Measurements from ENCODE around the gene NAALADL2. TPM values are rescaled to one million over a fixed set of nuclear protein-coding genes. Genes with fewer than 3 reads are reported as not detected.

Gene NAALADL2
- total and polyA plus RNA-seq, 9 of the 15 experiments (the other 6 are each of a cell fraction or from before 2014, with no cell fraction given): 0.29 to 1.1 (median 0.79) TPM; not detected in 1

GRCh38 chr3:175224051-175224450 is 364.9 kb downstream of the NAALADL2 start (continued):
- no peak for TF ChIP-seq RERE (CRISPR knock-in tag; IDR thresholded peaks at IDR 0.05; ENCODE audit: borderline replicate concordance)

GRCh38 chr3:175226444-175226843 is 367.3 kb downstream of the NAALADL2 start:
- ChIA-PET CTCF (ENCODE audit: low intra/inter-chr PET ratio) (no interaction called here), POLR2A (no interaction called here)
- Histone ChIP-seq H4K20me1 (replicated peaks; ENCODE audit: control insufficient read depth, insufficient read depth, low read length) (no peaks in the 10 kb centered on the region), H2AFZ (ENCODE audit: low read depth, low read length) (no peak overlapping the region), H3K27ac (ENCODE audit: extremely low read depth, low read depth, low read length) (no peak overlapping the region), H3K9ac (ENCODE audit: insufficient read depth in 1 of 2, low read depth in 2 of 2, low read length in 2 of 2) (no peak overlapping the region), H3K79me2 (ENCODE audit: control insufficient read depth, insufficient read depth, low read length) (no peaks in the 10 kb centered on the region), H3K4me2 (ENCODE audit: insufficient read depth, low read length) (no peak overlapping the region), H3K27me3 (ENCODE audit: control insufficient read depth in 2 of 2, insufficient read depth in 2 of 2, low read length in 2 of 2) (no peaks in the 10 kb centered on the region), H3K9me1 (ENCODE audit: control insufficient read depth, insufficient read depth, low read length) (no peaks in the 10 kb centered on the region), H3K36me3 (ENCODE audit: control insufficient read depth, insufficient read depth, low read length) (no peaks in the 10 kb centered on the region), H3K4me1 (replicated peaks in 1 of 2; ENCODE audit: control insufficient read depth in 2 of 2, insufficient read depth in 2 of 2, low read length in 2 of 2) (no peaks in the 10 kb centered on the region), H3K4me3 (no peak overlapping the region), H3K9me3 (replicated peaks; ENCODE audit: control insufficient read depth, insufficient read depth, low read depth, low read length) (no peaks in the 10 kb centered on the region)
- ATAC-seq: no peak
- intact Hi-C loops (cut with micrococcal nuclease): no loop called here
- 4% methylated on average over 3 of the region's 3 CpGs for WGBS (ENCODE audit: insufficient coverage, low coverage, missing lambda C conversion rate)
- TF ChIP-seq C11orf30 (IDR thresholded peaks at IDR 0.05; ENCODE audit: low read depth) (peak; percentile 14; the same call in 1 of the 2 replicates), BRCA1 (IDR thresholded peaks at IDR 0.05) (no peak), BRCA1 (CRISPR knock-in tag; IDR thresholded peaks at IDR 0.05) (no peak), ZNF316 (IDR thresholded peaks at IDR 0.05) (peak; percentile 29; the same call in 1 of the 2 replicates)
- in situ Hi-C loops (cut with MboI): no loop called here
- DNase-seq (ENCODE audit: extremely low read depth in 1 of 4, low spot score in 3 of 4): no peak
- no TSS peak for BruUV-seq (replicated peaks)
- no peak for FAIRE-seq
